HEK293 (cell line): ENCODE measurements around the gene TBC1D22A.

Experiments used
- CTCF ChIP-seq: fragments of 450-650 bp; formaldehyde crosslinking; IDR thresholded peaks from 2 replicates; pipeline ENCODE4 v1.5.1; 2016; ENCODE audit warnings: missing biosample characterization, missing genetic modification characterization
- GLI4 ChIP-seq: fragments of 450-650 bp; formaldehyde crosslinking; IDR thresholded peaks from 2 replicates; pipeline ENCODE4 v1.5.1; 2016; ENCODE audit warnings: missing biosample characterization, missing genetic modification characterization
- ZBTB17 ChIP-seq: fragments of 450-650 bp; formaldehyde crosslinking; IDR thresholded peaks from 2 replicates; pipeline ENCODE4 v1.5.1; 2016; ENCODE audit warnings: missing biosample characterization, missing genetic modification characterization
- ZBTB21 ChIP-seq: fragments of 450-650 bp; formaldehyde crosslinking; IDR thresholded peaks from 2 replicates; pipeline ENCODE4 v1.5.1; 2017; ENCODE audit warnings: missing biosample characterization, missing genetic modification characterization
- ZNF140 ChIP-seq: fragments of 450-650 bp; formaldehyde crosslinking; IDR thresholded peaks from 2 replicates; pipeline ENCODE4 v1.5.1; 2016; ENCODE audit warnings: missing biosample characterization, missing genetic modification characterization
- ZNF423 ChIP-seq: fragments of 450-650 bp; formaldehyde crosslinking; IDR thresholded peaks from 2 replicates; pipeline ENCODE4 v1.5.1; 2016; ENCODE audit warnings: missing biosample characterization, missing genetic modification characterization
- ZNF776 ChIP-seq: fragments of 450-650 bp; formaldehyde crosslinking; IDR thresholded peaks from 2 replicates; pipeline ENCODE4 v1.5.0; 2017; ENCODE audit warnings: missing biosample characterization, missing genetic modification characterization, borderline replicate concordance

GRCh38 chr22:47202819-47203553 is 440.5 kb downstream of the TBC1D22A start:
- TF ChIP-seq ZNF423 (tag by site-specific recombination) (no peak), GLI4 (tag by site-specific recombination) (no peak), ZNF776 (tag by site-specific recombination) (no peak), ZNF140 (no peak), ZBTB17 (no peak), CTCF (tag by site-specific recombination) (no peak), ZBTB21 (no peak)
